Tibial nerve (tissue), 4 donors: ENCODE measurements around the gene KRT85.

Experiments
- CTCF ChIP-seq, 5 experiments: fragments of 200-600 bp in 3 of 5; fragments of 450-650 bp in 2 of 5; sonication (generic) in 3 of 5; IDR thresholded peaks; one replicate each; pipeline ENCODE4 v1.5.1; 2016 to 2019; ENCODE audit warnings: antibody characterized with exemption in 5 of 5, mild to moderate bottlenecking in 3 of 5, moderate library complexity in 2 of 5
- EP300 ChIP-seq, 2 donors: sonication (generic); formaldehyde crosslinking; IDR thresholded peaks; one replicate each; pipeline ENCODE4 v1.6.1; 2017; ENCODE audit warnings: antibody characterized with exemption in 2 of 2, mild to moderate bottlenecking in 1 of 2
- POLR2A ChIP-seq, 2 donors: fragments of 450-650 bp; IDR thresholded peaks; one replicate each; pipeline ENCODE4 v1.6.1; 2017; ENCODE audit warnings: antibody characterized with exemption in 2 of 2, mild to moderate bottlenecking in 2 of 2, moderate library complexity in 2 of 2

GRCh38 chr12:52402873-52403540 lies 35.7 kb upstream of the KRT85 start:
- no peak for TF ChIP-seq CTCF (IDR thresholded peaks at IDR 0.05)
- TF ChIP-seq POLR2A (IDR thresholded peaks at IDR 0.05): no peak
- no peak for TF ChIP-seq EP300 (IDR thresholded peaks at IDR 0.05)
